Stomach (tissue), 9 donors: ENCODE data around the gene MSI1. TPM values are rescaled to one million over a fixed set of nuclear protein-coding genes. Genes with fewer than 3 reads are reported as not detected.
A peak's percentile ranks its signal among the peaks of the same experiment; 100 is the strongest.

ENCODE experiments used
- DNase-seq, 2 donors: peaks; one replicate each; pipeline versions ENCODE4 v3.0.0 to v3.0.0-alpha.2; 2013 to 2019
- H3K27ac ChIP-seq, 5 donors: fragments of 200-600 bp in 4 of 5; sonication (generic) in 4 of 5; one replicate each; pipeline ENCODE4 v1.5.1; 2013 to 2019; ENCODE audit warnings: mild to moderate bottlenecking in 1 of 5, moderate library complexity in 1 of 5
- H3K27me3 ChIP-seq, 3 donors: fragments of 200-600 bp; sonication (generic); one replicate each; pipeline ENCODE4 v1.5.1; 2017 to 2019; ENCODE audit warnings: mixed run types in 1 of 3
- H3K36me3 ChIP-seq, 4 donors: fragments of 200-600 bp; sonication (generic); 1 replicate in 3 of 4; 2 replicates in 1 of 4; pipeline ENCODE4 v1.5.1; 2016 to 2019
- H3K4me1 ChIP-seq, 4 donors: fragments of 200-600 bp; sonication (generic); one replicate each; pipeline ENCODE4 v1.5.1; 2016 to 2019
- H3K4me3 ChIP-seq, 4 donors: fragments of 200-600 bp; sonication (generic) in 3 of 4; one replicate each; pipeline ENCODE4 v1.5.1; 2016 to 2019; ENCODE audit warnings: mild to moderate bottlenecking in 1 of 4
- H3K9me3 ChIP-seq, 4 donors: fragments of 200-600 bp; sonication (generic); one replicate each; pipeline ENCODE4 v1.5.1; 2016 to 2019
- EP300 ChIP-seq: sonication (generic); formaldehyde crosslinking; IDR thresholded peaks from one replicate; pipeline ENCODE4 v1.6.1; 2017; ENCODE audit warnings: antibody characterized with exemption
- POLR2A ChIP-seq, 4 donors: fragments of 450-650 bp; IDR thresholded peaks; one replicate each; pipeline ENCODE4 v1.6.1; 2016; ENCODE audit warnings: antibody characterized with exemption in 4 of 4, control low read depth in 2 of 4, mild to moderate bottlenecking in 1 of 4, moderate library complexity in 1 of 4
- POLR2AphosphoS5 ChIP-seq, 3 donors: sonication (generic); formaldehyde crosslinking; IDR thresholded peaks; one replicate each; pipeline ENCODE4 v1.6.1; 2016; ENCODE audit warnings: antibody characterized with exemption in 3 of 3
- WGBS, 5 donors: extraction: QIAGEN DNeasy Blood & Tissue Kit in 3 of 5; methylation state at CpG; one replicate each; pipeline versions ENCODE4 v1.1.5 to v1.1.7; 2013 to 2018; 5-methylcytosine and 5-hydroxymethylcytosine counted together
- intact Hi-C: fragments of 100-400 bp; cut with DNase I; formaldehyde crosslinking; loops from one replicate; pipeline ENCODE4 v1.15.1; 2023; ENCODE audit warnings: low total_unique reads
- polyA plus RNA-seq, 3 donors: library from polyadenylated mRNA; stranded (reverse); fragments of 200-250 nt; gene quantifications; one replicate each; pipeline ENCODE4 v1.2.3, GENCODE V29; 2013
- total RNA-seq, 5 donors: library from RNA; depleted of rRNA; stranded (reverse); fragments of >200 nt; gene quantifications; one replicate each; pipeline versions ENCODE4 v1.1.0 to v1.2.3, GENCODE V29; 2014 to 2016
- TF ChIP-seq, protein P1 (sequence below), 7 experiments: fragments of 450-650 bp in 4 of 7; fragments of 200-600 bp in 3 of 7; sonication (generic) in 3 of 7; IDR thresholded peaks; one replicate each; pipeline ENCODE4 v1.5.1; 2016 to 2019; ENCODE audit warnings: antibody characterized with exemption in 7 of 7, control low read depth in 2 of 7, mild to moderate bottlenecking in 1 of 7
- donor health status: healthy with polysubstance abuse.
- donor health status: Bipolar disorder and iron deficiency.
- donor health status: healthy.

Gene MSI1
- total and polyA plus RNA-seq, 8 donors = 0.58 to 7.1 (median 1.6) TPM; not detected in 2

DNA sequence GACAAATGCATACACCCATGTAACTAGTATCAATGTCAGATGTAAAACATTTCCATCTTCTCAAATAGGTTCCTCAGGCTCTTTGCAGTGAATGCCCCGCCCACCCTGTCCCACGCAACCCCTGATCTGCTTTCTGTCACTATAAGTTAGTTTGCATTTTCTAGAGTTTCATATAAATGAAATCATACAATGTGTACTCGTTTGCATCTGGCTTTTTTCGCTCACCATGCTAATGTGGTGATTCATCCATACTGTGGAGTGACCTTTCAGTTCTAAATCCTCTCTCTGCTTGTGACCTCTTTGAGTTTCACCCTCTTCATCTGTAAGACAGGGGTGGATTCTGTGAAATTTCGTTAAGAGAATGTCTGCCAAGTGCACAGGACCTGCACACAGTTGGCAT lies 30.6 kb upstream of the MSI1 start:
- Histone ChIP-seq H3K4me1 (peaks cover 4 to 12% (median 8%) of the 10 kb centered on the region in 4 donors), H3K27me3 (peaks cover 0 to 33% (median 7%) of the 10 kb centered on the region in 3 donors), H3K27ac (no peak overlapping the region), H3K9me3 (no peaks in the 10 kb centered on the region), H3K36me3 (no peaks in the 10 kb centered on the region), H3K4me3 (no peak overlapping the region)
- 64 to 79% (median 76%) methylated on average over 5 of the region's 5 CpGs for WGBS, 5 donors
- TF ChIP-seq EP300 (no peak), POLR2A (IDR thresholded peaks at IDR 0.05) (no peak), POLR2AphosphoS5 (IDR thresholded peaks at IDR 0.05) (no peak)
- TF ChIP-seq, protein P1, sequence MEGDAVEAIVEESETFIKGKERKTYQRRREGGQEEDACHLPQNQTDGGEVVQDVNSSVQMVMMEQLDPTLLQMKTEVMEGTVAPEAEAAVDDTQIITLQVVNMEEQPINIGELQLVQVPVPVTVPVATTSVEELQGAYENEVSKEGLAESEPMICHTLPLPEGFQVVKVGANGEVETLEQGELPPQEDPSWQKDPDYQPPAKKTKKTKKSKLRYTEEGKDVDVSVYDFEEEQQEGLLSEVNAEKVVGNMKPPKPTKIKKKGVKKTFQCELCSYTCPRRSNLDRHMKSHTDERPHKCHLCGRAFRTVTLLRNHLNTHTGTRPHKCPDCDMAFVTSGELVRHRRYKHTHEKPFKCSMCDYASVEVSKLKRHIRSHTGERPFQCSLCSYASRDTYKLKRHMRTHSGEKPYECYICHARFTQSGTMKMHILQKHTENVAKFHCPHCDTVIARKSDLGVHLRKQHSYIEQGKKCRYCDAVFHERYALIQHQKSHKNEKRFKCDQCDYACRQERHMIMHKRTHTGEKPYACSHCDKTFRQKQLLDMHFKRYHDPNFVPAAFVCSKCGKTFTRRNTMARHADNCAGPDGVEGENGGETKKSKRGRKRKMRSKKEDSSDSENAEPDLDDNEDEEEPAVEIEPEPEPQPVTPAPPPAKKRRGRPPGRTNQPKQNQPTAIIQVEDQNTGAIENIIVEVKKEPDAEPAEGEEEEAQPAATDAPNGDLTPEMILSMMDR (IDR thresholded peaks at IDR 0.05) = no peak
- peak in 1 of 2 donors; percentile 46 for DNase-seq
- intact Hi-C loops = no loop called here

DNA sequence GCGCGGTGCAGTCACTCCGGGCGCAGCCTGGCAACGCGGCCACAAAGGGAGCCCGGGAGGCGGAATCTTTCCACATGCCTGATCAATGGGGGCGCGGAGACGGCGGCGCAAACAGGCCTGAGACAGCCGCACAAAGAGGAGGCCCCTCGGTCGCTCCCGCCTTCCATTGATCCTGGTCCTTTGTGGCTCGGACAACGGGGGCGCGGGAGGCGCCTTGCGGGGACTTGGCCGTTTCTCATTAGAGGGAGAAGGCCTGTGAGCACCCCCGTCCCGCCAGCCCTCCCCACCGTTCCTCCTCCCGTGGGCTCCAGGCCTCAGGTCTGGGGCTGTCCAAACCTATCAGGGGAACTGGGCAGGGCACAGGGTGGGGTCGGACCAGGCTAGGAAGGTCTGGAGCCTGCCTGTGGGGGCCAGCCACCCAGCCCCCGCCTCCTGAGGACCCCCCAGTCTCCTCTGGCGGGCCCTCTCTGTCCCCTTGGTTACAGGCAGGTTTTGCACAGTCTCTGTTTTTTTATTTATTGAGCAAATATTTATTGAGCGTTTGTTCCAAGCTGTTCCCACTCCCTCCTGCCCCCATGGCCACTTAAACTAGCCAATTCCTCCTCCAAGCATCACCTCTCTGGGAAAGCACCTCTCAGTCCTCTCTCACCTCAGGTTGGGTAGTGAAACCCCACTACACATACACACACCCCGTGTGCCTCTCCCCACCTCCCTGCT lies 29.0 kb upstream of the MSI1 start:
- Histone ChIP-seq H3K4me1 (peaks cover 4 to 18% (median 8%) of the 10 kb centered on the region in 4 donors), H3K27me3 (peaks cover 0 to 49% (median 9%) of the 10 kb centered on the region in 3 donors), H3K4me3 (peak overlapping the region in 2 of 4 donors; percentile 9 to 12), H3K27ac (peak overlapping the region; percentile 31 to 54 (median 48)), H3K9me3 (no peaks in the 10 kb centered on the region), H3K36me3 (no peaks in the 10 kb centered on the region)
- no peak for TF ChIP-seq POLR2A (IDR thresholded peaks at IDR 0.05)
- no peak for TF ChIP-seq EP300
- TF ChIP-seq POLR2AphosphoS5 (IDR thresholded peaks at IDR 0.05) = no peak
- TF ChIP-seq, protein P1 (IDR thresholded peaks at IDR 0.05) = no peak
- intact Hi-C loops = no loop called here
- WGBS, 5 donors = 24 to 45% (median 31%) methylated on average over 15 to 33 of the region's 33 CpGs
- peak; percentile 35 to 76 for DNase-seq

DNA sequence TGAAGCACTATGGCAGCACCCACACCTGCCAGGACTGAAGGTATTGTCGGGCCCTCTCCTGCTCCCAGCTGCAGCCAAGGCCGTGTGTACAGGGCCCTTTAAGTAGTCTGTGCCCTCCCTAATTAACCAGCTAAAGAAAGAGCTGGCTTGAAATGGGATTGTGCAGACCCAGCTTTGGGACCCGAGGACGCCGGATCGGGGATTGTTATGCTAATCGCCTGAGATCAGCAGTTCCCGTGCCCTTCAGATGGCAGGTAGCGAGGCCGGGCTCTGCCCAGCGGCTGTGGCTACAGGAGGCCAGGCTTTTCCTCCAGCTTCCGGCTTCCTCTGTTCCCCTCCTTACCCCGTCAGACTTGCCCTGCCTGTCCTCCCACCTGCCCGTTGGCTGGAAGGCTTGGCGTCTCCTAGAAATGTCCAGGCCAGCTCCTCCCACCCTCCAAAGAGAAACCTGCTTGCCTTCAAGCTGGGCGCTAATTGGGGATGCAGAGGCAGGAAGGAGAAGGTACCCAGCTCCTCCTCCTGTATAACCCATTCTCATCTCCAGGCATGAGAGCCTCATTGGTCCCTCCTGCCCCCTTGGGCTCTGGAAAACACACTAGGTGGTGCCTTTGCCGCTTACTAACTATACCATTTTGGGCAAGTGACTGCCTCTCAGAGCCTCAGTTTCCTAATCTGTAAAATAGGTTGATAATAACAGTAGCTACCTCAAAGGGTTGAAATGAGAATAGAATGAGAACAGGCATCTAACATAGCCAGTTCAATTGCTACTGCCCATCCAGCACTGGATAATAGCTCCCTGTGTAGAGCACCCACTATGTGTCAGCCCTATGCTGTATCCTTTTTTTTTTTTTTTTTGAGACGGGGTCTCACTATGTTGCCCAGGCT lies 25.8 kb upstream of the MSI1 start:
- H3K4me3 ChIP-seq = peak overlapping the region in 1 of 4 donors; percentile 10
- H3K4me1 ChIP-seq = peaks cover 4 to 18% (median 8%) of the 10 kb centered on the region in 4 donors
- H3K9me3 ChIP-seq = no peaks in the 10 kb centered on the region
- H3K36me3 ChIP-seq = no peaks in the 10 kb centered on the region
- peak in 2 of 3 donors; percentile 72 to 76 for TF ChIP-seq POLR2AphosphoS5 (IDR thresholded peaks at IDR 0.05)
- TF ChIP-seq, protein P1 (IDR thresholded peaks at IDR 0.05) = no peak
- TF ChIP-seq POLR2A (IDR thresholded peaks at IDR 0.05) = peak in 1 of 4 donors; percentile 21
- no peak for TF ChIP-seq EP300
- peak overlapping the region; percentile 64 to 86 (median 76) for H3K27ac ChIP-seq
- 15 to 26% (median 16%) methylated on average over 13 to 18 of the region's 18 CpGs for WGBS, 5 donors
- H3K27me3 ChIP-seq = peaks cover 0 to 49% (median 9%) of the 10 kb centered on the region in 3 donors
- peak; percentile 91 to 93 for DNase-seq
- intact Hi-C loops = no loop called here

DNA sequence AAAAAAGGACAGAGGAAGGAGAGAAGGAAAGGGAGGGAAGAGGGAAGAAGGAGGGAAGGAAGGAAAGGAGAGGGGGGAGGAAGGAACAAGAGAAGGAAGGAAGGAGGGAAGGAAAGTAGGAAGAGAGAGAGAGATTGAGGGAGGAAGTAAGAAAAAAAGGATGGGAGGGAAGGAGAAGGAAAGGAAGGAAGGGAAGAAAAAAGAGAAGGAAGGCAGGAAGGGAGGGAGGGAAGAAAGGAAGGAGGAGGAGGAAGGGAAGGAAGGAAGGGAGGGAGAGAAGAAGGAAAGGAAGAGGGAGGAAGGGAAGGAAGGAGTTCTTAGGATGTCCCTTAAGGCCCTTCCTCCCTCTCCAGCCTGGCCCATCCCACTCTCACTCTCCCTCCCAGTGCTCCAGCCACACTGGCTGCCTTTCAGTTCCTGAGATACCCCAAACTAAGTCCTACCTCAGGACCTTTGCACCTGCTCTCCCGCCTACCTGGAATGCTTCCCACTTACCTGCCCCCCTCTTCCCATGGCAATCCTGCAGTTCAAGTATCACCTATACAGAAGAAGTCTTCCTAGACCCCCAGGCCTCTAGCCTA lies 21.7 kb upstream of the MSI1 start:
- WGBS, 5 donors = 79 to 93% (median 91%) methylated on average over 1 of the region's 1 CpG
- intact Hi-C loops = no loop called here

More for the DNA sequence above, 21.7 kb upstream of the MSI1 start:
- H3K4me3 ChIP-seq = no peak overlapping the region
- H3K9me3 ChIP-seq = no peaks in the 10 kb centered on the region
- TF ChIP-seq, protein P1 (IDR thresholded peaks at IDR 0.05) = no peak
- TF ChIP-seq POLR2A (IDR thresholded peaks at IDR 0.05) (no peak), POLR2AphosphoS5 (IDR thresholded peaks at IDR 0.05) (no peak), EP300 (no peak)
- H3K36me3 ChIP-seq = no peaks in the 10 kb centered on the region
- H3K27ac ChIP-seq = no peak overlapping the region
- DNase-seq = no peak
- H3K27me3 ChIP-seq = peaks cover 0 to 61% (median 15%) of the 10 kb centered on the region in 3 donors
- peaks cover 0 to 14% (median 8%) of the 10 kb centered on the region in 4 donors for H3K4me1 ChIP-seq
